NT2/D1 (cell line): ENCODE measurements around the gene SHQ1.

Experiments used
- DNase-seq: peaks from one replicate; pipeline ENCODE4 v3.0.0-alpha.2; 2011; ENCODE audit warnings: low read depth, low spot score
- H3K27me3 ChIP-seq: 2 replicates; pipeline ENCODE4 v1.6.0; 2011; ENCODE audit warnings: mild to moderate bottlenecking; ENCODE audit not compliant: insufficient read length, insufficient read depth
- H3K36me3 ChIP-seq: 2 replicates; pipeline ENCODE4 v1.6.1; 2011; ENCODE audit warnings: mild to moderate bottlenecking, low read length, mixed read lengths; ENCODE audit not compliant: insufficient read depth, insufficient read length
- H3K4me1 ChIP-seq: 2 replicates; pipeline ENCODE4 v1.5.1; 2011; ENCODE audit not compliant: insufficient read depth, insufficient read length
- H3K4me3 ChIP-seq: 2 replicates; pipeline ENCODE4 v1.5.1; 2011; ENCODE audit warnings: low read depth; ENCODE audit not compliant: insufficient read length
- H3K9ac ChIP-seq: 2 replicates; pipeline ENCODE4 v1.6.0; 2011; ENCODE audit warnings: low read depth; ENCODE audit not compliant: insufficient read length
- H3K9me3 ChIP-seq: 2 replicates; pipeline ENCODE4 v1.5.1; 2011; ENCODE audit warnings: mild to moderate bottlenecking, low read length; ENCODE audit not compliant: insufficient read depth
- SUZ12 ChIP-seq: IDR thresholded peaks from 2 replicates; pipeline ENCODE4 v1.6.1; 2011; ENCODE audit not compliant: insufficient read length, insufficient read depth; ENCODE audit errors: extremely low read depth
- YY1 ChIP-seq: IDR thresholded peaks from 2 replicates; pipeline ENCODE4 v1.6.1; 2011; ENCODE audit not compliant: insufficient read length, insufficient read depth
- ZNF274 ChIP-seq: IDR thresholded peaks from 2 replicates; pipeline ENCODE4 v1.6.1; 2011; ENCODE audit warnings: mild to moderate bottlenecking, low read depth, low read length

SHQ1 gene

DNA sequence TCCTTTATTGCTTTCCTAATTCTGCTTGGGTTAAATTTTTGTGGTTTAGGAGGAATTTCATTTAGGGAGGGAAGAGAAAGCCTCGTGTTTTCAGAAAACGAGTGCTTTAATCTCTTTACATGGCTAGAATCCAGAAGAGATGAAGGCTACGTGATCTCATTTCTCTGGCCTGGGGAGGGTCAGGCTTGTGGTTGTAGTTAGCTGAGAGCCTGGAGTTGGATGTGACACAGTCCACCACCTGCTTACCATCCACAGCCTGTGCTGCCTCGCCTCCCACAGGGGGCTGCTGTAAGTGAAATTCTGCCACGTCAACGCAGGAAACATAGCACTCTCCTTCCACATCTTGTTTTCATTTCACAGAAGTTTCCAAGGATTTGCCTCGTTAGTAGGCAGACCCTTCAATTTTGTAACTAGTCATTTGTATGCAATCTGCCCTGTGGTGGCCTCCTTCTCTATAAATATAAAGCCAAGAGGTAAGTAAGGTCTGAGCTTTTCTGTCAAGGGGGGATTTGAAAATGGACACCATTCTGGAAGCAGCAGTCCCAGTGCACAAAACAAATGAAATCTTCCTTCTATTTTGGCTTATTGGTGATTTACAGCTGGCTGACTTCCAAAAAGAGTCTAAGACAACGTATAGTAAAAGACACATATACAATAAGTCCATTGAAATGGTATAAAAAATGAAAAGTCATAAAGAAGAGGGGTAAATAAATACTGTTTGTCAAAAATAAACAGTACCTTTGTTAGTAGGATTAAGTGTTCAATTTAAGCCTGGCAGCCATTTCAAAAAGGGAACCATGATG, 43.0 kb upstream of the SHQ1 start:
- Histone ChIP-seq H3K4me3 (no peak overlapping the region), H3K9ac (no peak overlapping the region), H3K36me3 (peaks cover 14% of the 10 kb centered on the region), H3K9me3 (no peaks in the 10 kb centered on the region), H3K4me1 (peaks cover 7% of the 10 kb centered on the region), H3K27me3 (peaks cover 58% of the 10 kb centered on the region)
- no peak for DNase-seq
- TF ChIP-seq YY1 (no peak), SUZ12 (no peak), ZNF274 (no peak)

- Histone ChIP-seq H3K27me3 (peaks cover 65% of the 10 kb centered on the region), H3K4me3 (no peak overlapping the region), H3K9ac (no peak overlapping the region), H3K36me3 (peaks cover 14% of the 10 kb centered on the region), H3K4me1 (peaks cover 7% of the 10 kb centered on the region), H3K9me3 (no peaks in the 10 kb centered on the region)
- TF ChIP-seq YY1, result no peak
- no peak for DNase-seq
Measured at GRCh38 chr3:72890166-72890925, 42.1 kb upstream of the SHQ1 start.

GRCh38 chr3:72889310-72890165, 41.3 kb upstream of the SHQ1 start:
- DNase-seq, result no peak
- no peaks in the 10 kb centered on the region for H3K9me3 ChIP-seq
- peak overlapping the region; percentile 46 for H3K9ac ChIP-seq
- H3K4me1 ChIP-seq, result peaks cover 7% of the 10 kb centered on the region
- H3K36me3 ChIP-seq, result peaks cover 10% of the 10 kb centered on the region
- TF ChIP-seq YY1 (no peak), SUZ12 (no peak), ZNF274 (no peak)
- peaks cover 66% of the 10 kb centered on the region for H3K27me3 ChIP-seq
- peak overlapping the region; percentile 13 for H3K4me3 ChIP-seq

DNA sequence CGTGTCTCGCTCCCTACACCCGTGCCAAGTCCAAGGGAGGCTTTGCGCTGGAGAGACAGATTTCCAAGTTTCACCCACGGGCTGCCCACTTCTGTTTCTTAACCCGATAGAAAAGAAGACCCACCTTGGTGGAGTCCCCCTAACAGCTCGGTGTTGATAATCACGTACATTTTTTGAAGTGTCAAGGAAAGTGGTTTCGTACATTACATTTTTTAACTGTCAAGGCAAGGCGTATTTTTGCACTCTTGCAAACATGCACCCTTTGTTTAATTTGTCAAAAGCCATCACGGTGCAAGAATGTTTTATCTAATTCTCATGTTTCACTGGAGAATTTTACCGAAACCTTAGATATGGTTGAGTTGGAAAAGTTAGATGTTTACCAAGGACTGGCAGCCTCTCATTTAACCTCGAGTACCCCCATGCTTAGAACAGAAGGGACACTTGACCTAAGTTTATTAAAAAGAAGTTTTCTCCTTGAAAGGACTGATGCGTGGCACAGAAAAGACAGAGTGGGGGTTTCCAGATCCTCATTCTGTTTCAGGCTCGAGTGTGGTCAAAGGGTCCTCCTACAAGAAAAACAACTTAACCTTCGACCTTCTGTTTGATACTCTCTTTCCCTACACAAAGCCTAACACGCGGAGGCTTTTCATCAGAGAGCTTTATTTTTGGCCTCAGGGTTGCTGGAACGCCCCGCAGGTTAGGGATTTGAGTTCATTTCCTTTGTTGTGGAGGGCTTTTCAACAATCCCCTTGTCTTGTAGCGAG, 40.5 kb upstream of the SHQ1 start:
- Histone ChIP-seq H3K4me1 (peaks cover 7% of the 10 kb centered on the region), H3K36me3 (peaks cover 8% of the 10 kb centered on the region), H3K27me3 (peaks cover 65% of the 10 kb centered on the region), H3K9ac (peak overlapping the region; percentile 69), H3K4me3 (peak overlapping the region; percentile 49), H3K9me3 (peaks cover under 1% of the 10 kb centered on the region; the same call in 1 of the 2 replicates)
- peak; percentile 63 for DNase-seq
- no peak for TF ChIP-seq SUZ12
- TF ChIP-seq ZNF274, result no peak
- TF ChIP-seq YY1, result no peak

DNA sequence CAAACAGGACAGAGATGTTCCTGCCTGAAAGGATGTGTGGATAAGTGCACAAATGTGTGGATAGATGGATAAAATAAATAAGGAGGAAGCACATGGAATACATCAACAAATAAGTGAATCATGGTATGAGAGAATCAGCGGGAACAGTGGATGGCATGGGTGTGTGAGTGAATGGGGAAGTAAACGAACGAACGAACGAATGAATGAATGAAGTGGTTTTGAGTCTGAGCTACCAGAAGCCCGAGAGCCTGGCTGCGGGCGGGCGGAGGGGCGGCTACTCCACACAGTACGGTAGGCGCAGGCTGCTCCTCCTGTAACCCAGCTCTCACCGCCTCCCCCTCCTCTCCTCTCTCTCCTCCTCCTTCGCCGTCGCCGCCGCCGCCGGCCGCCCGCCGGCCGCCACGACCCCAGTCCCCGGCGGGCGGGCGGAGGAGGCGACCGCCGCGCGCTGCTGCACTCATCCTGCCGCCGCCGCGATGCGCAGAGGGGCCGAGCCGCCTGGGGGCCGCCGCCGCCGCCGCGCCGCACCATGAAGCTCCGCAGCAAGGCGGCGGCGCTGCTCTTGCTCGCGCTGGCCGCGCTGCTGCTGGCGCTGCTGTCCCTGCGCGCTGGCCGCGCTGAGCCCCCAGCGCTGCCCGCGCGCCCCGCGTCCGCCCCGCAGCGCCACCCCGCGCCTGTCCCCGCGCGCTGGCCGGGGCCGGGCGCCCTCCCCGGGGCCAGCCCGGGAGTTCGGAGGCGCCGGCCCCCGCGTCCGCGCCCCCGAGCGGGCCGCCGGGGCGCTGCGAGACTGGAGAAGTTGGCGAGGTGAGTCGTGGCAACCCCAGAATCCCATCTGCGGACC, 39.7 kb upstream of the SHQ1 start, which contains the start of gene GXYLT2:
Gene GXYLT2 (plus strand): TSS at position 342 of the 841 bp plus-strand sequence. CDS start 188 bp downstream, at position 530.
- H3K4me3 ChIP-seq, result peak within 1 kb of the TSS; percentile 49
- peaks cover 6% of the 10 kb centered on the region for H3K36me3 ChIP-seq
- H3K27me3 ChIP-seq, result peaks cover 60% of the 10 kb centered on the region
- H3K9ac ChIP-seq, result peak within 1 kb of the TSS; percentile 69
- peaks cover 7% of the 10 kb centered on the region for H3K4me1 ChIP-seq
- peaks cover 8% of the 10 kb centered on the region for H3K9me3 ChIP-seq
- peak; percentile 57 for DNase-seq
- TF ChIP-seq ZNF274 (no peak), SUZ12 (no peak), YY1 (no peak)

DNA sequence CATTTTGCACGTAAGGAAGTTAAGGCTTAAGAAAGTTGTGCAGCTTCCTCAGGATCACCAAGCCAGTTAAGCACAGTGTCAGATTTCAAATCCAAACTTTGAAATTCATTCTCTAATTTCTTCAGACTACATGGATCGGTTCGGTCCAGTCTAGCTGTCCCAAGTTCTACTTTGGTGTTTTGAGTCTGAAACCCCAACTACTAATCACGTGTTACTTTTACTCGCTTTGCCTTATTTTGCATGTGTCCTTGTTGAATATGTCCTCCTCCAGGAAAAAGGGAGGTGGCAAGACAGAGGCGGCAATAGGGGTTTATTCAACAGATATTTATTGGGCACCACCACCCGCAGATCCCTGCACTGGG, 39.1 kb upstream of the SHQ1 start:
- H3K4me1 ChIP-seq, result peaks cover 7% of the 10 kb centered on the region
- DNase-seq, result no peak
- peak overlapping the region; percentile 49 for H3K4me3 ChIP-seq
- peaks cover 8% of the 10 kb centered on the region for H3K9me3 ChIP-seq
- H3K27me3 ChIP-seq, result peaks cover 54% of the 10 kb centered on the region
- peak overlapping the region; percentile 27 for H3K9ac ChIP-seq
- TF ChIP-seq YY1 (no peak), ZNF274 (no peak), SUZ12 (no peak)
- peaks cover under 1% of the 10 kb centered on the region for H3K36me3 ChIP-seq
